GM21360 (cell line): ENCODE results near the gene C1QTNF12.
"Not testable (repeated sequence)": the region's sequence is repeated elsewhere in the genome, so short reads cannot be mapped to it uniquely, and the experiment has no call there.

Experiments used
- ATAC-seq: cut with Tn5 transposase; IDR thresholded peaks from one replicate; pipeline ENCODE4 v1.9.1; 2021; ENCODE audit warnings: mild to moderate bottlenecking, moderate library complexity; ENCODE audit not compliant: unreplicated experiment

Gene C1QTNF12

GRCh38 chr1:1259951-1260600, 13.6 kb upstream of the C1QTNF12 start:
- ATAC-seq, result no peak

- no peak for ATAC-seq
Observed at GRCh38 chr1:1259540-1259939, 13.0 kb upstream of the C1QTNF12 start.

- no peak for ATAC-seq
Observed at GRCh38 chr1:1259119-1259488, 12.6 kb upstream of the C1QTNF12 start.

GRCh38 chr1:1256956-1257871, 10.7 kb upstream of the C1QTNF12 start:
- no peak for ATAC-seq

- no peak for ATAC-seq
Observed at GRCh38 chr1:1255611-1256010, 9.1 kb upstream of the C1QTNF12 start.

- no peak for ATAC-seq
Observed at GRCh38 chr1:1255078-1255477, 8.6 kb upstream of the C1QTNF12 start.

GRCh38 chr1:1254667-1254998, 8.1 kb upstream of the C1QTNF12 start:
- ATAC-seq, result no peak

GRCh38 chr1:1253972-1254666, 7.6 kb upstream of the C1QTNF12 start:
- no peak for ATAC-seq

- no peak for ATAC-seq
Observed at GRCh38 chr1:1253314-1253713, 6.8 kb upstream of the C1QTNF12 start.

- no peak for ATAC-seq
Observed at GRCh38 chr1:1250786-1251284, 4.3 kb upstream of the C1QTNF12 start.

GRCh38 chr1:1248009-1248913, 1.7 kb upstream of the C1QTNF12 start:
- ATAC-seq, result not testable (repeated sequence)

GRCh38 chr1:1247341-1247913, 905 bp upstream of the C1QTNF12 start:
- ATAC-seq, result no peak

GRCh38 chr1:1245817-1246576, 525 bp downstream of the C1QTNF12 start:
- ATAC-seq, result no peak

- ATAC-seq, result no peak
Observed at GRCh38 chr1:1245178-1245816, 1.2 kb downstream of the C1QTNF12 start.

GRCh38 chr1:1244192-1244811, 2.2 kb downstream of the C1QTNF12 start:
- ATAC-seq, result no peak

- no peak for ATAC-seq
Observed at GRCh38 chr1:1243807-1244191, 2.7 kb downstream of the C1QTNF12 start.

GRCh38 chr1:1243266-1243660, 3.3 kb downstream of the C1QTNF12 start:
- ATAC-seq, result no peak

GRCh38 chr1:1242461-1243265, 3.9 kb downstream of the C1QTNF12 start:
- ATAC-seq, result no peak
